ENCODE measurements around the gene GATA2.

The GATA2 gene

DNA sequence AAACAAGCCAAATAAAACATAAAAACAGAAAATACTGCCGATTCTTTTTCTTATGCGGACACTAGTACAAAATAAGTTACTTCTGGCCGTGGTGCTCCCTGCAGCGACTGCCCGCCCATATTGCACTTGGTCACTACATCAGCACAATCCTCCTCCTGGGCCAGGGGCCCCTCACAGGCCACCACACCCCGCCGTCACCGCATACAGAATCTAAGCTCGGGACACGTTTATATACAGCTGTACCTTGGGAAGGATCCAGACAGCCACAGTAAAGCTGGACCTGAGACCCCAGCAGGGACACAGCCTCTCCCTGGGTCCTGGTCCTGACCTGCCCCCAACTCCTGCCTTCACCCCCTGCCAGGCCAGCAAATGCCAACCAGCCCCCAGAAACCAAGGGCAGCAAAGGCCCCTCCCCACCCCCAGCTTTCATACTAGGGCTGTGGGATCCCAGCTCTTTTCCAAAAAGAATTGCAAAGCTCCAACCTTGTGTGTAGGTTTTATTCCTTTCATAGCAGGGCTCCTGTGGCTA, 13.4 kb downstream of the GATA2 start:
- TF ChIP-seq, protein P1, sequence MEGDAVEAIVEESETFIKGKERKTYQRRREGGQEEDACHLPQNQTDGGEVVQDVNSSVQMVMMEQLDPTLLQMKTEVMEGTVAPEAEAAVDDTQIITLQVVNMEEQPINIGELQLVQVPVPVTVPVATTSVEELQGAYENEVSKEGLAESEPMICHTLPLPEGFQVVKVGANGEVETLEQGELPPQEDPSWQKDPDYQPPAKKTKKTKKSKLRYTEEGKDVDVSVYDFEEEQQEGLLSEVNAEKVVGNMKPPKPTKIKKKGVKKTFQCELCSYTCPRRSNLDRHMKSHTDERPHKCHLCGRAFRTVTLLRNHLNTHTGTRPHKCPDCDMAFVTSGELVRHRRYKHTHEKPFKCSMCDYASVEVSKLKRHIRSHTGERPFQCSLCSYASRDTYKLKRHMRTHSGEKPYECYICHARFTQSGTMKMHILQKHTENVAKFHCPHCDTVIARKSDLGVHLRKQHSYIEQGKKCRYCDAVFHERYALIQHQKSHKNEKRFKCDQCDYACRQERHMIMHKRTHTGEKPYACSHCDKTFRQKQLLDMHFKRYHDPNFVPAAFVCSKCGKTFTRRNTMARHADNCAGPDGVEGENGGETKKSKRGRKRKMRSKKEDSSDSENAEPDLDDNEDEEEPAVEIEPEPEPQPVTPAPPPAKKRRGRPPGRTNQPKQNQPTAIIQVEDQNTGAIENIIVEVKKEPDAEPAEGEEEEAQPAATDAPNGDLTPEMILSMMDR (IDR thresholded peaks at IDR 0.05; ENCODE audit: low read depth, low read length): no peak
- DNase-seq (ENCODE audit: extremely low read depth, low read depth): no peak

DNA sequence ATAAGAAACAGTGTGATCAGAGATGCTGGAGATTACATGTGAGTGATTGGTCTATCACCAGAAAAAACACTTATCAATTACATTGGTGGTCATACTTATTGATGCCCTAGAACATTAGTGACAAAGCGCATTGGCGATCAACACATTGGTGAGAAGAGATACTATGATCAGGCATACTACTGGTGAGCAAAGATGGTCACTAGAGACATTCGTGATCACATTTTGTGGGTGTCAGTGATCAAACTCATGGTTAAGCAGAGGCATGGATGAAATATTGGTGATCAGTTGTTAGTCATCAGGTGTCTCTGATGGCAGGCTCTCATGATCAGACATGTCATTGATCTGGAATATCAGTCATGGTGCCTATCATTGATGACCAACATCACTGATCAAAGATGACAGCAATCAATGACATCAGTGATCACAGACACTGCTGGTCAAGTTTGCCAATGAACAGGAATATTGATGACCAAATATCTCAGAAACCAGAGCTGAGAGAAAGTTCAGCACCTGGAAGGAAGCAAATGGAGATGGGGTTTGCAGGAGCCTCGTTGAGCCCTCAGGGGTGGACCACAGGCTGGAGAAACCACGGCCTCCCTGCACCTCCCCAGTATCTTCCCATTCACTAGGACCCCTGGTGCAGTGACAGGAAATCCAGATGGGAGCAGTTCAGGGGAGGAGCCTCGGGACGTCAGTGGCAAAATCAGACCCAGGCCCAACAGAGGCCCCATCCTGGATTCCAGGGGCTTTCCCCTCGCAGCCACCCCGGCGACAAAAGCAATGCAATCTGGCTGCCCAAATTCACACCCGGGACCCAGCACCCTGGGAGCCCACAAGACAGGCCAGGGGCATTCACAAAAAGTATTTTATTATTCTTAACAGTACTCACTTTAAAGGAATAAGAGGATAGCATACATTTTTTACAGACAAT, 14.2 kb downstream of the GATA2 start:
- DNase-seq (ENCODE audit: extremely low read depth, low read depth): no peak
- TF ChIP-seq, protein P1 (IDR thresholded peaks at IDR 0.05; ENCODE audit: low read depth, low read length): no peak

DNA sequence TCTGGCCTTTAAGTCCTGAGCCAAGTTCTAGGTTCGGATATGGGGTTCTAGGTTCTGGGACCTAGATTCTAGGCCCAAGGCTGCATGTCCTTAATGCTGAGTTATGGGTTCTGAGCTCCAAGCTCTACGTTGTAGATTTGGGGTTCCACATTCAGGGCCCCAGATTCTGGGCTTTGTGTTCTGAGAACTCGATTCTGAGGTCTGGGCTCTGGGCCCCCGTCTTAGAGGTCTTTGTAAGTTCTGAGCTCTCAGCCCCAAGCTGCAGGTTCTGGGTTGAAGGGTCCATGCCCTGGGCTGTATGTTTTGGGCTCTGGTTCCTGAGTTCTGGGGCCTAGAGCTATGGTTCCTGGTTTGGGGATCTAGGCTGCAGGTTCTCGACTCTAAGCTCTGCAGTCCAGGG, 16.3 kb downstream of the GATA2 start:
- no peak for DNase-seq (ENCODE audit: extremely low read depth, low read depth)
- TF ChIP-seq, protein P1 (IDR thresholded peaks at IDR 0.05; ENCODE audit: low read depth, low read length): no peak

DNA sequence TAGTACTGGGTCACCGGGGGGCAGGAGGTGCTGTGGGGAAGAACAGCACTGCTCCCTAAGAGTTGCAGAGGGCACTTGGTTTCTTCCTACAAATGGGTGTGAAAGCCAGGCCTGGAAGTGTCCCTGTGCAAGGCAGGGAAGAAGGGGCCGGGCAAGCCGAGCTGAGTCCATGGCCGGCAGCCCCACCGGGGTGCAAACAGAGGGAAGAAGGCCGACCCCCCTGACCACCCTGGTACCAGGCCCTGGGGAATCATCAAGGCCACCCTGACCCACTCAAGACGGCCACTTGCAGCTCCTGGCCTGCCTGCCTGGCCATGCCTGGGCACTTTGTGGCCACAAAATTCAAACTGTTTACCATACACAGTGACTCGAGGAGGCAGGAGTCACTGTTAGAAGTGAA, 17.6 kb downstream of the GATA2 start:
- DNase-seq (ENCODE audit: extremely low read depth, low read depth): no peak
- TF ChIP-seq, protein P1 (IDR thresholded peaks at IDR 0.05; ENCODE audit: low read depth, low read length): no peak

DNA sequence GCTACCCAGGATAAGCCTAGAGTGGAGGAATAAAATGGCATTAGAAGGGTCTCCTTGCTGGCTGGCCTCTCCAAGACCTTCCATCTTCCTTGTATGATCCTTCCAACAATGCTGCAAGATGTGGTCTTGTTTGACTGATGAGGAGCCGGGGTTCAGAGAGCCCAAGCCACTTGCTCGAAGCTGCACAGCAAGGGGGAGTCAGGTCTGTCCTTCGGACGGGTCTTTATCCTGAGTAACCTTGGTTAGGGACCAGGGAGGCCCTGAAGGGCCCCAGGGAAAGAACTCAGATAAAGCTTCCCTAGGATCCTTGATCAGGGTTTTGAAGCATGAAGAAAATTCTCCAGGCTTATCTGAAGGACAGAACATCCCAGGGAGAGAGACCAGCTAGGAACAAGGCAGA, 19.3 kb downstream of the GATA2 start:
- TF ChIP-seq, protein P1 (IDR thresholded peaks at IDR 0.05; ENCODE audit: low read depth, low read length): no peak
- DNase-seq (ENCODE audit: extremely low read depth, low read depth): no peak

DNA sequence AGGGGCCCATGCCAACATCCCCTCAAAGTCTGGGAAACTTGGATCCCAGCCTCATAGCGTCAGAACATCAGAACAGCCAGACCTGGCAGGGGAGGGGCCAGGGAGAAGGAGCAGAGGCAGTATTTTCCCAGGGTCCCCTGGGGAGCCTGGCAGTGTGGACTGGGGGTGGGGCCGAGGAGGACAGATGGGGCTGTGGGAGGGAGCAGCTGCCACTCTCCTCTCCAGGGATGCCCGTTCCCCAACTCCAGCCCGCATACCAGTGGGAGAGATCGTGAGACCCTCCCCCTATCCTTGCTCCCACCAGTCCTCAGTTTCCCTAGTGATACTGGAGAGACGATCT, 19.9 kb downstream of the GATA2 start:
- DNase-seq (ENCODE audit: extremely low read depth, low read depth): no peak
- TF ChIP-seq, protein P1 (IDR thresholded peaks at IDR 0.05; ENCODE audit: low read depth, low read length): no peak

DNA sequence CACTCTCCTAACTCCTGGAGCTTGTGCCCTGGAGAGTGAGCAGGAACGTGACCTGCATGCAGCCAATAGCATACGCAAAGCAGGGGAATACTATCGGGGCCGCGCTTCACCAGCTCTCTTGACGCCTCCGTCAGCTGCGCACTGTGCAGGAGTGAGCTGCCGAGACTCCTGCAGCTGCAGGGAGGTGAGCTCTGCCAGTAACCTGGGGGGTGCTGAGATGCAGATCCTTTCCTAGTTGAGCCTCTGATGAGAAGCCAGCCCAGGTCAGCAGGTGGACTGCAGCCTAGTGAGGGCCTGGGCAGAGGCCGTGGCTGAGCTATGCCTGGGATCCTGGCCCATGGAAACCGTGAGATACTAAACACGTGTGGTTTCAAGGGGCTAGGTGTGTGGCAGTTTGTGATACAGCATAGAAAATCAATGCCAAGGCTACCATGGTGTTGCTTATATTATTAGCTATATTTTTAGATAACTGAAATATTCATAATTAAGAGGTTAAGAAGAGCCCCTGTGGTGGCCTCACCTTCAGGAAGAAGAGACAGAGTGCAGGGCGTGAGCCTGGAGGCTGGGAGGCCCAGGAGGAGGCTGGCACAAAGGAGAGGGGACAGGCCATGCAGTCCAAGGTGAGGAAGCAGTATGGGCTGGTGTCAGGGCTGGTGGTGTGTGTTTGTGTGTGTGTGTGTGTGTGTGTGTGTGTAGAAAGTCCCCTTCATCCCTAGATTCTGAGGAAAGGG, 20.4 kb downstream of the GATA2 start:
- no peak for DNase-seq (ENCODE audit: extremely low read depth, low read depth)
- TF ChIP-seq, protein P1 (IDR thresholded peaks at IDR 0.05; ENCODE audit: low read depth, low read length): no peak

All from AG09319 (cell line).